Adrenal gland (tissue), 5 donors: Measurements from ENCODE around the gene TIGD2.

Experiments
- POLR2A ChIP-seq, 2 donors: fragments of 450-650 bp; IDR thresholded peaks; one replicate each; pipeline ENCODE4 v1.6.1; 2017; ENCODE audit warnings: antibody characterized with exemption in 2 of 2, mild to moderate bottlenecking in 2 of 2, moderate library complexity in 1 of 2
- TF ChIP-seq, protein P1 (sequence below), 6 experiments: fragments of 450-650 bp in 4 of 6; fragments of 200-600 bp in 2 of 6; sonication (generic) in 1 of 6; IDR thresholded peaks; 1 replicate in 5 of 6; 2 replicates in 1 of 6; pipeline versions ENCODE4 v1.5.1 to v1.8.0; 2016 to 2021; ENCODE audit warnings: antibody characterized with exemption in 6 of 6, mild to moderate bottlenecking in 2 of 6, moderate library complexity in 1 of 6
- donor health status: DM: no; HTN: no; CAD: no.

DNA sequence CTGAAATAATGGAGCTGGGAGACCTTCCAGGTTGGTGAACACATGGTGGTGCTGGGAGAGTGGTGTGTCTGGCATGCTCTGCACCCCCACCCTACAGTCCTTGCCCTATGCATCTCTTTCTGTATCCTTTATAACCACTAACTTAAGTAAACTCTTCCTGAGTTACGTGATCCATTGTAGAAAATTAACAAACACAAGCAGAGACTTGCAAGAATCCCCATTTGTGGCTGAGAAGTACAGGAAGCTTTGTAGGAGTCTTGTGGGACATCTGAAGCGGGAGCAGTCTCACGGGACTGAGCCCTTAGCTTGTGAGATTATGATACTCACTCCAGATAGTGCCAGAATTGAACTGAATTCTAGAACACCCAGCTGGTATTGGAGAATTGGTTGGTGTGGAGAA lies 40.0 kb upstream of the TIGD2 start:
- TF ChIP-seq, protein P1, sequence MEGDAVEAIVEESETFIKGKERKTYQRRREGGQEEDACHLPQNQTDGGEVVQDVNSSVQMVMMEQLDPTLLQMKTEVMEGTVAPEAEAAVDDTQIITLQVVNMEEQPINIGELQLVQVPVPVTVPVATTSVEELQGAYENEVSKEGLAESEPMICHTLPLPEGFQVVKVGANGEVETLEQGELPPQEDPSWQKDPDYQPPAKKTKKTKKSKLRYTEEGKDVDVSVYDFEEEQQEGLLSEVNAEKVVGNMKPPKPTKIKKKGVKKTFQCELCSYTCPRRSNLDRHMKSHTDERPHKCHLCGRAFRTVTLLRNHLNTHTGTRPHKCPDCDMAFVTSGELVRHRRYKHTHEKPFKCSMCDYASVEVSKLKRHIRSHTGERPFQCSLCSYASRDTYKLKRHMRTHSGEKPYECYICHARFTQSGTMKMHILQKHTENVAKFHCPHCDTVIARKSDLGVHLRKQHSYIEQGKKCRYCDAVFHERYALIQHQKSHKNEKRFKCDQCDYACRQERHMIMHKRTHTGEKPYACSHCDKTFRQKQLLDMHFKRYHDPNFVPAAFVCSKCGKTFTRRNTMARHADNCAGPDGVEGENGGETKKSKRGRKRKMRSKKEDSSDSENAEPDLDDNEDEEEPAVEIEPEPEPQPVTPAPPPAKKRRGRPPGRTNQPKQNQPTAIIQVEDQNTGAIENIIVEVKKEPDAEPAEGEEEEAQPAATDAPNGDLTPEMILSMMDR (IDR thresholded peaks at IDR 0.05): no peak
- no peak for TF ChIP-seq POLR2A (IDR thresholded peaks at IDR 0.05)
